HG03442 (cell line): Measurements from ENCODE around the gene TAF8.
"Not testable (repeated sequence)": the region's sequence is repeated elsewhere in the genome, so short reads cannot be mapped to it uniquely, and the experiment has no call there.

Source experiments
- ATAC-seq: cut with Tn5 transposase; IDR thresholded peaks from one replicate; pipeline ENCODE4 v1.9.1; 2021; ENCODE audit warnings: mild to moderate bottlenecking, moderate library complexity; ENCODE audit not compliant: unreplicated experiment

TAF8 gene, protein sequence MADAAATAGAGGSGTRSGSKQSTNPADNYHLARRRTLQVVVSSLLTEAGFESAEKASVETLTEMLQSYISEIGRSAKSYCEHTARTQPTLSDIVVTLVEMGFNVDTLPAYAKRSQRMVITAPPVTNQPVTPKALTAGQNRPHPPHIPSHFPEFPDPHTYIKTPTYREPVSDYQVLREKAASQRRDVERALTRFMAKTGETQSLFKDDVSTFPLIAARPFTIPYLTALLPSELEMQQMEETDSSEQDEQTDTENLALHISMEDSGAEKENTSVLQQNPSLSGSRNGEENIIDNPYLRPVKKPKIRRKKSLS

GRCh38 chr6:42050297-42051267, at the start of gene TAF8:
TSS of gene TAF8 (plus strand) at chr6:42050524. CDS start at chr6:42050542, 18 bp downstream.
- peak; percentile 70 for ATAC-seq

DNA sequence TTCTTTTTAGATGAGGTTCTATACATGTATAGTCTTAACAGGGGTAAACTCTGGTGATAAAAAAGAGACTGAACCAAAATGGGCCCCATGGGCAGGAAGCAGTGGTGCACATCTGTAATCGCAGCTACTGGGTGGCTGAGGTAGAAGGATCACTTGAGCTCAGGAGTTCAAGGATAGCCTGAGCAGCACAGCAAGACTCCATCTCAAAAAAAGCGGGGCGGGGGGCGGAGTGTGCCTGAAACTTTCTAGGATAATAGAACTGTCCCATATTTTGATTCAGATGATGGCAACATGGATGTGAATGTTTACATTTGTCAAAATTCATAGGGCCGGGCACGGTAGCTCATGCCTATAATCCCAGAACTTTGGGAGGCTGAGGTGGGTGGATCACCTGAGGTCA, 48.8 kb upstream of the TAF8 start:
- no peak for ATAC-seq

- ATAC-seq = not testable (repeated sequence)
Observed at GRCh38 chr6:42003658-42004057, 46.7 kb upstream of the TAF8 start.

GRCh38 chr6:42007286-42008137, 42.8 kb upstream of the TAF8 start:
- no peak for ATAC-seq

- ATAC-seq = not testable (repeated sequence)
Observed at GRCh38 chr6:42008138-42008528, 42.2 kb upstream of the TAF8 start.

GRCh38 chr6:42009844-42010184, 40.5 kb upstream of the TAF8 start:
- ATAC-seq = no peak

DNA sequence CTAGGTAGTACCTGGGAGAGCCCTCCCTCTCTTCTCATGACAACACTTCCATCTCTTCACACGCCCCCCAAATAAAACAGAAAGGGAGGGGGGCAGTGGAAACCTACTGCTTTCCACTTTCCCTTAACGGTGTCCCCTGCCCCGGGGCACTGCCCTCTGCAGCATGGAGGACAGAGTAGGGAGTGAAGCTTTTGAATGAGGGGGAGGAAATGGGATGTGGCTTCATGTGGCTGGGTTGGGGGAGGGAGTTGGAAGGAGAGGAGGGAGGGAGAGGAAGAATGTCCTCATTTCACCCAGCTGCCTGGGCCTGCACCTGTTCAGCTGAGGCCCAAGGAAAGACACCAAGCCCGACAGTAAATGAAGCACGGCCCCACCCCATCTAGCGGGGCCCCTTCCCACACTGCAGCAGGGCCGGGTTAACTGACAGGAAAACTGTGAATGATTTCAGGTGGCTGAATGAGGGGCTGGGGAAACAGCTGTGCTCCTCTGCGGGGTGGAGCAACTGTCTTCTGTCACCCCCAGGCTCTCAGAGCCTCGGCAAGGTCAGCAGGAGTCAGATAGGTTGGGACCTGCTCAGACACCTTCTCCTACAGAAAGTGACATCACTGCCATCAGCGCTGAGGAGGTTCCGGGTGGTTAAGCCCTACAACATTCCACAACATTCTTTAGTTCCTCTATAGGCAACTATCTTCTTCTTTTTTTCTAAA, 40.0 kb upstream of the TAF8 start:
- ATAC-seq = no peak

- ATAC-seq = no peak
Observed at GRCh38 chr6:42010909-42011308, 39.4 kb upstream of the TAF8 start.

DNA sequence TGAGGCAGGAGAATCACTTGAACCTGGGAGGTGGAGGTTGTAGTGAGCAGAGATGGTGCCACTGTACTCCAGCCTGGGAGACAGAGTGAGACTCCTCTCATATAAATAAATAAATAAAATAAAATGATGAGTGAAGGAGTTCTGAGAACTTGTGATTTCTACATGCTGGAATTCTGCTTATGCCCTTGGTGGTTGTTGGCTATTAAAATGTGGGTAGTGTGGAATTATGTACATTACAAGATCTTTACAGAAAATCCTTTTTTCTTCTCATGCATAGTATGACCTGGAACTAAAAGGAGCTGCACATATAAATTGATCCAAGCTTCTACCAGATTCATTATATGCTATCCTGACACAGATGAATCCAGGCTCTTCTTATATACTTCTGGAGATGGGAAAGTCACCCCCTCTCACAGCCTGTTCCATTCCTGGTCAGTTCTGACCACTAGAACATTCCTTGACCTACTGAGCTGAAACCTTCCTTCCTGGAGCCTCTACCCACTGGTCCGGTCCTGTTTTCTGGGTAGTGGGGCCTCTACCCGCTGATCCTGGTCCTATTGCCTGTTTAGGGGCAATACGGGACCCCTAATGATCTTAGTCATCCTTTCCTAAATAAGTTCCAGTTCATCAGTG, 37.7 kb upstream of the TAF8 start:
- ATAC-seq = no peak

GRCh38 chr6:42013134-42013516, 37.2 kb upstream of the TAF8 start:
- ATAC-seq = no peak

DNA sequence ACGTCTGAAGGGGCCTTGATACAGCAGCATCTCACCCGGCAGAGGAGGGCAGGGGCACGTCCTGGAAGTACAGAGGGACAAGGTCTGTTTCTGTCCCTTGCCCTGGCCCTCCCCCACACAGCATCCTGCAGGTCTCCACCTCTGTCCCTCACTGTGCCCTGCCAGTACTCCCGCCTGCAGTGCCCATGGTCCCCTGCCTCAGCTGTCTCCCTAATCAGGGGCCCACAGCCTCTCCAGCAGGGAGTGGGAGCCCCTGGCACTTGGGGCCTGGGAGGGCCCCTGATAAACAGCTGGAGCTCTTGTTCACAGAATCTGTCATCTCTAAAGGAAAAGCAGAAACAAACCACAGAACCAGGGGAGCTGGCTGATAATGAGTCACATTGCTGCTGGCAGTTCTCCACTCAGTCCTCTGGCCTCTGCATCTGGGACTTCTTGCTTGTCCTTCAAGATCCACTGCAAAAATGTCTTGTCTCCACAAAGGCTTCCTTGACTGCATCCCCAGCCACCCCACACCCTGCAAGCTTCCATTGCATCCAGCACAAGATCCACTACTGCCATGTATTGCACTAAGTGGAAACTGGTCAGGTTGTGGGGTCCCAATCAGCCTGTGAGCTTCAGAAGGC, 33.2 kb upstream of the TAF8 start:
- no peak for ATAC-seq

DNA sequence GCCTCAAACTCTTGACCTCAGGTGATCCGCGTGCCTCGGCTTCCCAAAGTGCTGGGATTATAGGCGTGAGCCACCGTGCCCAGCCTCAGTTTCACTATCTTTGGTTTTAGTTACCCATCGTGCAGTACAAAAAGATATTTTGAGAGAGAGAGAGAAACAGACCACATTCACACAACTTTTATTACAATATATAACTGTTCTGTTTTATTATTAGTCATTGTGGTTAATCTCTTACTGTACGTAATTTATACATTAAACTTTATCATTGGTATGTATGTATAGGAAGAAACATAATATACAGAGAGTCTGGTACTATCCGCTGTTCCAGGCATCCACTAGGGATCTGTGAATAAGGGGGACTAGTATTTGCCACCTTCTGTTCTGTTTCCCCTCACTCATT, 29.4 kb upstream of the TAF8 start:
- no peak for ATAC-seq

- ATAC-seq = peak; percentile 34
Observed at GRCh38 chr6:42021847-42022754, 28.2 kb upstream of the TAF8 start.

GRCh38 chr6:42022755-42023384, 27.5 kb upstream of the TAF8 start:
- no peak for ATAC-seq

- peak; percentile 64 for ATAC-seq
Observed at GRCh38 chr6:42025066-42025844, 25.1 kb upstream of the TAF8 start.

- ATAC-seq = no peak
Observed at GRCh38 chr6:42025845-42026243, 24.5 kb upstream of the TAF8 start.

DNA sequence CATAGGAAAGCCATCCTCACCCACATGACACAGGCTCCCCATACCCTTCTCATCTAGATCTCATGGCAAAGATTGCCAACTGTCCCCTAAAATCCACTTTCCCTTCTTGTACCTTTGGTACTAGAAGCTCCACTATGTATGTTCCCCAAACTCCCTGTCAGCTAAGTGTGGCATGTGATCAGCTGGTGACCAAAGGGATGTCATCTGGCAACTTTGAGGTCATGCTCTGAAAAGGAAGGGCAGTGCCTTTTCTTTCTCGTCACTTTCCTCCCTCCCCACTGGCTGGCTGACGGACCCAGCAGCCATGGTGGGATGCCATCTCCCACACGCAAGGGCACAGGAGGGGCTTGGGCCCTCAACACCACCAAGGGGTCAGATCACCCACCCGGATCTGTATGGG, 23.8 kb upstream of the TAF8 start:
- no peak for ATAC-seq
